CD4-positive, alpha-beta T cell treated with Interleukin-2 at 100 ng/mL for 4 hours (primary cell): Measurements from ENCODE around the gene NID1.
"Not testable (repeated sequence)": the region's sequence is repeated elsewhere in the genome, so short reads cannot be mapped to it uniquely, and the experiment has no call there.

Experiments used
- DNase-seq: peaks from one replicate; pipeline ENCODE4 v3.0.0-alpha.2; 2020; ENCODE audit warnings: low spot score

The NID1 gene

GRCh38 chr1:235933766-235934116 is 131.1 kb downstream of the NID1 start:
- no peak for DNase-seq

GRCh38 chr1:235933017-235933765 is 131.7 kb downstream of the NID1 start:
- no peak for DNase-seq

GRCh38 chr1:235932090-235932510 is 132.8 kb downstream of the NID1 start:
- no peak for DNase-seq

GRCh38 chr1:235931171-235931738 is 133.6 kb downstream of the NID1 start:
- no peak for DNase-seq

GRCh38 chr1:235930543-235930942 is 134.3 kb downstream of the NID1 start:
- DNase-seq = no peak

GRCh38 chr1:235929216-235929615 is 135.7 kb downstream of the NID1 start:
- DNase-seq = no peak

- no peak for DNase-seq
These were observed 136.7 kb downstream of the NID1 start for GRCh38 chr1:235928197-235928596.

- not testable (repeated sequence) for DNase-seq
These were observed 137.3 kb downstream of the NID1 start for GRCh38 chr1:235927551-235927950.
